K562 (cell line): Measurements from ENCODE around the gene LSS. TPM values are rescaled to one million over a fixed set of nuclear protein-coding genes. Genes with fewer than 3 reads are reported as not detected.

ENCODE experiments used
- ATF1 ChIP-seq, 2 experiments: fragments of 450-650 bp in 1 of 2; IDR thresholded peaks; 2 replicates each; pipeline ENCODE4 v1.6.1; 2016; ENCODE audit warnings: missing compliant biosample characterization in 1 of 2, missing genetic modification characterization in 1 of 2
- CREM ChIP-seq: IDR thresholded peaks from 2 replicates; pipeline ENCODE4 v1.6.1; 2014; ENCODE audit warnings: antibody characterized with exemption, low read depth
- ELF4 ChIP-seq: fragments of 450-650 bp; formaldehyde crosslinking; IDR thresholded peaks from 2 replicates; pipeline ENCODE4 v1.4.0; 2022; ENCODE audit warnings: missing genetic modification characterization
- GTF2A2 ChIP-seq: IDR thresholded peaks from 2 replicates; pipeline ENCODE4 v1.6.1; 2016; ENCODE audit warnings: mild to moderate bottlenecking, missing genetic modification characterization, missing compliant biosample characterization
- ILF3 ChIP-seq: fragments of 450-650 bp; IDR thresholded peaks from 2 replicates; pipeline ENCODE4 v1.6.1; 2018; ENCODE audit warnings: antibody characterized with exemption, mild to moderate bottlenecking, moderate library complexity, borderline replicate concordance
- MED1 ChIP-seq: sonication (generic); formaldehyde crosslinking; IDR thresholded peaks from 2 replicates; pipeline ENCODE4 v1.8.1; 2023; ENCODE audit warnings: missing genetic modification reagents, borderline replicate concordance
- MYBL2 ChIP-seq, 2 experiments: fragments of 450-650 bp in 1 of 2; sonication (generic) in 1 of 2; formaldehyde crosslinking in 1 of 2; IDR thresholded peaks; 2 replicates each; pipeline versions ENCODE4 v1.6.1 to v1.8.1; 2017 to 2022; ENCODE audit warnings: borderline replicate concordance in 1 of 2, inconsistent platforms in 1 of 2, low read depth in 1 of 2, mild to moderate bottlenecking in 1 of 2, missing genetic modification reagents in 1 of 2, moderate library complexity in 1 of 2
- PBX2 ChIP-seq, 2 experiments: IDR thresholded peaks in 1 of 2; conservative IDR thresholded peaks in 1 of 2; 2 replicates each; pipeline ENCODE4 v1.6.1; 2016; ENCODE audit warnings: low read depth in 2 of 2, mild to moderate bottlenecking in 1 of 2, missing compliant biosample characterization in 1 of 2, missing genetic modification characterization in 1 of 2, moderate library complexity in 1 of 2
- POLR3G ChIP-seq: IDR thresholded peaks from 2 replicates; pipeline ENCODE4 v1.6.1; 2011; ENCODE audit not compliant: insufficient read length, insufficient replicate concordance; ENCODE audit errors: extremely low read depth
- RREB1 ChIP-seq: fragments of 250-450 bp; sonication (Bioruptor Pico); IDR thresholded peaks from 2 replicates; pipeline ENCODE4 v1.4.0; 2020
- SOX6 ChIP-seq: fragments of 450-650 bp; IDR thresholded peaks from 2 replicates; pipeline ENCODE4 v1.6.1; 2014; ENCODE audit warnings: mild to moderate bottlenecking
- SP1 ChIP-seq: sonication (generic); formaldehyde crosslinking; IDR thresholded peaks from 2 replicates; pipeline ENCODE4 v1.8.1; 2022; ENCODE audit warnings: mild to moderate bottlenecking, missing genetic modification reagents
- STAG1 ChIP-seq: sonication (generic); formaldehyde crosslinking; IDR thresholded peaks from 2 replicates; pipeline ENCODE4 v1.5.0; 2020; ENCODE audit warnings: missing genetic modification reagents, borderline replicate concordance
- polyA plus RNA-seq, 8 experiments: library from polyadenylated mRNA; depleted of rRNA in 4 of 8; stranded (reverse) in 5 of 8; unstranded in 3 of 8; fragments of >200 nt; fragmentation: Nextera tagmentation in 2 of 8; fragmentation: Illumina TruSeq in 1 of 8; extraction: Ambion mirVana in 2 of 8; extraction: Trizol in 1 of 8; gene quantifications; 2 replicates each; pipeline versions ENCODE4 v1.2.1 to v1.2.3, GENCODE V29; 2011 to 2014; ENCODE audit warnings: inconsistent platforms in 1 of 8, missing spikeins in 1 of 8
- total RNA-seq, 7 experiments: library from RNA; depleted of rRNA in 6 of 7; stranded (reverse); fragments of >200 nt in 6 of 7; fragmentation: Illumina TruSeq in 2 of 7; extraction: Trizol in 2 of 7; gene quantifications; 2 replicates each; pipeline versions ENCODE4 v1.2.1 to v1.2.3, GENCODE V29; 2011 to 2021; ENCODE audit warnings: low replicate concordance in 1 of 7
- TF ChIP-seq, protein P1 (sequence below): fragments of 200-400 bp; formaldehyde crosslinking; IDR thresholded peaks from 2 replicates; pipeline ENCODE4 v1.6.1; 2017; ENCODE audit warnings: mild to moderate bottlenecking, low read depth, low read length, moderate library complexity
- TF ChIP-seq, protein P2 (sequence below): sonication (generic); formaldehyde crosslinking; IDR thresholded peaks from 2 replicates; pipeline ENCODE4 v1.8.0; 2022; ENCODE audit warnings: mild to moderate bottlenecking, low read depth, missing genetic modification reagents

LSS gene
- total and polyA plus RNA-seq, 9 of the 15 experiments (the other 6 are each of a cell fraction or from before 2014, with no cell fraction given): 2.2 to 89.5 (median 37.4) TPM

DNA sequence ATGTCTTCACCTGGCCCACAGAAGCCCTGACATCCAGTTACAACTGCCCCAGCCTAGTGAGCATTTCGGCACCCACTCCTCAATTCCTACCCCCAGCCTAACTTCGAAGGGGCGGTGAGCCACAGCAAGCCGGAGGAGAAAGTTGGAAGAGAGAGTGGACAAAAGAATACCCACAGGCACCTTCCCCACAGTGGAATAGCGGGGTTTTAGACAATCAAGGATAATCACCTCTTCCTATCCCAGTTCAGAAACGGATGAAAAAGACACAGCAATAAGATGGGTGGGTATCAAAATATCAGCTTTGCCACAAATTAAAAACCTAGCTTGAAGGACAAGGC lies 1.3 kb upstream of the LSS start (continued):
- TF ChIP-seq, protein P1, sequence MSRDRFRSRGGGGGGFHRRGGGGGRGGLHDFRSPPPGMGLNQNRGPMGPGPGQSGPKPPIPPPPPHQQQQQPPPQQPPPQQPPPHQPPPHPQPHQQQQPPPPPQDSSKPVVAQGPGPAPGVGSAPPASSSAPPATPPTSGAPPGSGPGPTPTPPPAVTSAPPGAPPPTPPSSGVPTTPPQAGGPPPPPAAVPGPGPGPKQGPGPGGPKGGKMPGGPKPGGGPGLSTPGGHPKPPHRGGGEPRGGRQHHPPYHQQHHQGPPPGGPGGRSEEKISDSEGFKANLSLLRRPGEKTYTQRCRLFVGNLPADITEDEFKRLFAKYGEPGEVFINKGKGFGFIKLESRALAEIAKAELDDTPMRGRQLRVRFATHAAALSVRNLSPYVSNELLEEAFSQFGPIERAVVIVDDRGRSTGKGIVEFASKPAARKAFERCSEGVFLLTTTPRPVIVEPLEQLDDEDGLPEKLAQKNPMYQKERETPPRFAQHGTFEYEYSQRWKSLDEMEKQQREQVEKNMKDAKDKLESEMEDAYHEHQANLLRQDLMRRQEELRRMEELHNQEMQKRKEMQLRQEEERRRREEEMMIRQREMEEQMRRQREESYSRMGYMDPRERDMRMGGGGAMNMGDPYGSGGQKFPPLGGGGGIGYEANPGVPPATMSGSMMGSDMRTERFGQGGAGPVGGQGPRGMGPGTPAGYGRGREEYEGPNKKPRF: no peak
- no peak for TF ChIP-seq MYBL2 (IDR thresholded peaks at IDR 0.05; ENCODE audit: low read depth)
- no peak for TF ChIP-seq MYBL2 (CRISPR knock-in tag; IDR thresholded peaks at IDR 0.05; ENCODE audit: borderline replicate concordance)
- no peak; the same call in 1 of the 2 replicates for TF ChIP-seq SP1 (CRISPR knock-in tag)
- 0 out of 2 replicates have a peak, but pooled peaks have one; percentile 33 for TF ChIP-seq STAG1 (CRISPR knock-in tag)
- no peak for TF ChIP-seq ELF4 (CRISPR knock-in tag)
- TF ChIP-seq PBX2 (CRISPR knock-in tag; IDR thresholded peaks at IDR 0.05; ENCODE audit: low read depth): no peak
- TF ChIP-seq PBX2 (tag; conservative IDR thresholded peaks at IDR 0.05; ENCODE audit: low read depth): no peak
- TF ChIP-seq ATF1 (CRISPR knock-in tag; IDR thresholded peaks at IDR 0.05): no peak
- TF ChIP-seq ATF1 (tag; IDR thresholded peaks at IDR 0.05): no peak
- TF ChIP-seq CREM: no peak
- no peak for TF ChIP-seq ILF3
- TF ChIP-seq SOX6: no peak
- TF ChIP-seq GTF2A2 (tag): no peak
- TF ChIP-seq RREB1 (CRISPR knock-in tag): no peak
- TF ChIP-seq POLR3G: no peak
- TF ChIP-seq MED1 (CRISPR knock-in tag): no peak
- TF ChIP-seq, protein P2, sequence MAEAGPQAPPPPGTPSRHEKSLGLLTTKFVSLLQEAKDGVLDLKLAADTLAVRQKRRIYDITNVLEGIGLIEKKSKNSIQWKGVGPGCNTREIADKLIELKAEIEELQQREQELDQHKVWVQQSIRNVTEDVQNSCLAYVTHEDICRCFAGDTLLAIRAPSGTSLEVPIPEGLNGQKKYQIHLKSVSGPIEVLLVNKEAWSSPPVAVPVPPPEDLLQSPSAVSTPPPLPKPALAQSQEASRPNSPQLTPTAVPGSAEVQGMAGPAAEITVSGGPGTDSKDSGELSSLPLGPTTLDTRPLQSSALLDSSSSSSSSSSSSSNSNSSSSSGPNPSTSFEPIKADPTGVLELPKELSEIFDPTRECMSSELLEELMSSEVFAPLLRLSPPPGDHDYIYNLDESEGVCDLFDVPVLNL (CRISPR knock-in tag): 0 out of 2 replicates have a peak, but pooled peaks have one; percentile 33
